Osteoblast (primary cell): ENCODE data around the gene PRDM11. TPM values are rescaled to one million over a fixed set of nuclear protein-coding genes. Genes with fewer than 3 reads are reported as not detected.

Experiments used
- DNase-seq: peaks from one replicate; pipeline ENCODE4 v3.0.0; 2011; ENCODE audit warnings: low spot score, mixed read lengths; ENCODE audit not compliant: insufficient read length; ENCODE audit errors: missing footprints
- H2AFZ ChIP-seq: 2 replicates; pipeline ENCODE4 v1.6.0; 2011; ENCODE audit warnings: mild to moderate bottlenecking, low read length
- H3K27ac ChIP-seq: 2 replicates; pipeline ENCODE4 v1.5.1; 2011; ENCODE audit warnings: mild to moderate bottlenecking, low read depth, low read length, moderate library complexity
- H3K27me3 ChIP-seq: 2 replicates; pipeline ENCODE4 v1.6.0; 2012; ENCODE audit warnings: mild to moderate bottlenecking, control low read depth, inconsistent platforms, low read length, moderate library complexity; ENCODE audit not compliant: insufficient read depth
- H3K36me3 ChIP-seq: 2 replicates; pipeline ENCODE4 v1.5.1; 2011; ENCODE audit warnings: mild to moderate bottlenecking, low read length, control low read depth, moderate library complexity; ENCODE audit not compliant: insufficient read depth
- H3K4me1 ChIP-seq: 2 replicates; pipeline ENCODE4 v1.5.1; 2011; ENCODE audit warnings: mild to moderate bottlenecking, low read length, control low read depth, moderate library complexity; ENCODE audit not compliant: insufficient read depth
- H3K4me2 ChIP-seq: 2 replicates; pipeline ENCODE4 v1.6.0; 2011; ENCODE audit warnings: mild to moderate bottlenecking, low read length; ENCODE audit not compliant: insufficient read depth
- H3K4me3 ChIP-seq: fragments of 200-600 bp; sonication (generic); 3 replicates; pipeline ENCODE4 v1.5.1; 2012; ENCODE audit warnings: mild to moderate bottlenecking, low read length, inconsistent platforms; ENCODE audit not compliant: insufficient read depth
- H3K79me2 ChIP-seq: 2 replicates; pipeline ENCODE4 v1.6.0; 2012; ENCODE audit warnings: mild to moderate bottlenecking, low read length, control low read depth, inconsistent platforms; ENCODE audit not compliant: insufficient read depth
- H3K9me3 ChIP-seq: 2 replicates; pipeline ENCODE4 v1.5.1; 2011; ENCODE audit warnings: low read depth, low read length, control low read depth
- H4K20me1 ChIP-seq: 2 replicates; pipeline ENCODE4 v1.6.0; 2012; ENCODE audit warnings: mild to moderate bottlenecking, low read length, control low read depth; ENCODE audit not compliant: insufficient read depth
- CTCF ChIP-seq: IDR thresholded peaks from 2 replicates; pipeline ENCODE4 v1.5.1; 2011; ENCODE audit warnings: mild to moderate bottlenecking, low read depth, low read length, moderate library complexity; ENCODE audit errors: extremely low read depth
- total RNA-seq: library from RNA; depleted of rRNA; stranded (reverse); fragments of >200 nt; gene quantifications from 2 replicates; pipeline ENCODE4 v1.2.3, GENCODE V29; 2012

The PRDM11 gene
- total RNA-seq, 1 donor, result 5.4 TPM

DNA sequence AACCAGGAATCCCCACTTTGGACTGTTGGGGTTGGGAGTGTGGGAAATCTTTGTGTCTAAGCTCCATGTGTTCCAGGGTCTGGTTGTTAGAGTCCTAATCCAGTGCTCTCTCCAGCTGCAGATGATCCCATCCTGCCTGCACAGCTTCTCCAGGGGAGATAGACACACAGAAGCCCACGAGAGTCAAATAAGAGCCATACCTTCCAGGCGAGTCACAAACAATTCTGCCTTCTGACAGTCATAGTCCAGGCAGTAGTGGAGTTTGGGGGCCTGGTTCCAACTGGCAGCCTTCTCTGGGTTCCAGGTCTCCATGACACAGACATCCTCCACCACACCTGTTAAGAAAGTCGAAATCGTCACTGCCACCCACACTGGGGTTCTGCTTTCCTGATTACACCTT is 107.6 kb downstream of the PRDM11 start:
- H4K20me1 ChIP-seq, result no peaks in the 10 kb centered on the region
- no peaks in the 10 kb centered on the region for H3K9me3 ChIP-seq
- H3K4me3 ChIP-seq, result no peak overlapping the region
- no peaks in the 10 kb centered on the region for H3K4me1 ChIP-seq
- no peak overlapping the region for H3K4me2 ChIP-seq
- TF ChIP-seq CTCF, result no peak
- no peak for DNase-seq
- H3K79me2 ChIP-seq, result no peaks in the 10 kb centered on the region
- H2AFZ ChIP-seq, result no peak overlapping the region
- H3K27ac ChIP-seq, result no peak overlapping the region
- no peaks in the 10 kb centered on the region for H3K36me3 ChIP-seq
- H3K27me3 ChIP-seq, result no peaks in the 10 kb centered on the region

- no peak for TF ChIP-seq CTCF
- peaks cover 14% of the 10 kb centered on the region for H3K4me1 ChIP-seq
- no peaks in the 10 kb centered on the region for H4K20me1 ChIP-seq
- no peak overlapping the region for H3K4me3 ChIP-seq
- no peak overlapping the region for H3K27ac ChIP-seq
- DNase-seq, result no peak
- no peaks in the 10 kb centered on the region for H3K27me3 ChIP-seq
- H3K9me3 ChIP-seq, result no peaks in the 10 kb centered on the region
- H3K36me3 ChIP-seq, result no peaks in the 10 kb centered on the region
- H3K79me2 ChIP-seq, result no peaks in the 10 kb centered on the region
- no peak overlapping the region for H3K4me2 ChIP-seq
- H2AFZ ChIP-seq, result no peak overlapping the region
Observed at GRCh38 chr11:45258982-45259530, 112.6 kb downstream of the PRDM11 start.

GRCh38 chr11:45259592-45259991 is 113.2 kb downstream of the PRDM11 start:
- H3K4me2 ChIP-seq, result no peak overlapping the region
- H3K36me3 ChIP-seq, result no peaks in the 10 kb centered on the region
- TF ChIP-seq CTCF, result no peak
- no peaks in the 10 kb centered on the region for H3K27me3 ChIP-seq
- H3K4me1 ChIP-seq, result peaks cover 14% of the 10 kb centered on the region
- no peak overlapping the region for H3K27ac ChIP-seq
- no peak for DNase-seq
- H3K79me2 ChIP-seq, result no peaks in the 10 kb centered on the region
- no peak overlapping the region for H2AFZ ChIP-seq
- H3K9me3 ChIP-seq, result no peaks in the 10 kb centered on the region
- H3K4me3 ChIP-seq, result no peak overlapping the region
- no peaks in the 10 kb centered on the region for H4K20me1 ChIP-seq

DNA sequence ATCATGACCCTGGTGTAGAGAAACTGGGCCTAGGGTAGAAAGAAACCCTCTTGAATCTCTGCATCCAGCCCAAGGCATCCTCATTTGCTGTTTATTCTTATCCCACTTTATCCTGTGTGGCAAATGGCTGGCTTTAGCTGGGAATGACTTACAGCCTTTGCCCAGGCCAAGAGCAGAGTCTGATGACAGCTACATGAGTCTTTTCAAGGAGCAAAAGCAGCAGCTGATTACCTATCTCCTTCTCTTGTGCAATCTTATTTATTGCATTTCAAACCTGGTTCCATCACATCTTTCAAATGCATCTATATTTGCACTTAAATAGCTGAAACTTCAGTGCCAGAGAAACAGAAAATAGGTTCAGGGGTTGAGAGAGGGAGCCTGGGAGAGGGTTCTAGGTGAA is 113.6 kb downstream of the PRDM11 start:
- no peaks in the 10 kb centered on the region for H3K9me3 ChIP-seq
- TF ChIP-seq CTCF, result no peak
- H3K27ac ChIP-seq, result no peak overlapping the region
- no peak overlapping the region for H3K4me2 ChIP-seq
- H4K20me1 ChIP-seq, result no peaks in the 10 kb centered on the region
- H2AFZ ChIP-seq, result no peak overlapping the region
- peaks cover 17% of the 10 kb centered on the region for H3K4me1 ChIP-seq
- no peak for DNase-seq
- H3K27me3 ChIP-seq, result no peaks in the 10 kb centered on the region
- no peaks in the 10 kb centered on the region for H3K36me3 ChIP-seq
- no peak overlapping the region for H3K4me3 ChIP-seq
- no peaks in the 10 kb centered on the region for H3K79me2 ChIP-seq
